Mesendoderm (in vitro differentiated cells): ENCODE data around the gene NCAPG2.
"Not testable (repeated sequence)": the region's sequence is repeated elsewhere in the genome, so short reads cannot be mapped to it uniquely, and the experiment has no call there.

Experiments used
- DNase-seq: peaks from one replicate; pipeline ENCODE4 v3.0.0; 2013
- H2AK5ac ChIP-seq: 2 replicates; pipeline ENCODE4 v1.6.1; 2013; ENCODE audit warnings: low read length, inconsistent platforms
- H2BK120ac ChIP-seq: 2 replicates; pipeline ENCODE4 v1.6.1; 2013; ENCODE audit warnings: low read depth, mild to moderate bottlenecking, low read length, moderate library complexity, mixed read lengths
- H2BK15ac ChIP-seq: replicated peaks from 2 replicates; pipeline ENCODE4 v1.6.1; 2013; ENCODE audit warnings: low read depth, mild to moderate bottlenecking, moderate library complexity
- H2BK5ac ChIP-seq: 2 replicates; pipeline ENCODE4 v1.6.1; 2013; ENCODE audit warnings: low read length, inconsistent platforms
- H3K18ac ChIP-seq: 2 replicates; pipeline ENCODE4 v1.6.1; 2013; ENCODE audit warnings: mild to moderate bottlenecking, low read length, mixed read lengths
- H3K23ac ChIP-seq: one replicate; pipeline ENCODE4 v1.6.1; 2013; ENCODE audit warnings: low read length
- H3K27ac ChIP-seq: 2 replicates; pipeline ENCODE4 v1.5.1; 2013; ENCODE audit warnings: low read depth, mild to moderate bottlenecking, inconsistent platforms, low read length, moderate library complexity
- H3K27me3 ChIP-seq: 2 replicates; pipeline ENCODE4 v1.6.1; 2013; ENCODE audit warnings: low read length, control low read depth, mild to moderate bottlenecking, inconsistent platforms; ENCODE audit not compliant: insufficient read depth, poor library complexity
- H3K36me3 ChIP-seq: 2 replicates; pipeline ENCODE4 v1.6.1; 2013; ENCODE audit warnings: low read length, inconsistent platforms; ENCODE audit not compliant: control insufficient read depth, insufficient read depth
- H3K4ac ChIP-seq: one replicate; pipeline ENCODE4 v1.6.1; 2013; ENCODE audit warnings: low read depth, mild to moderate bottlenecking, low read length, moderate library complexity
- H3K4me1 ChIP-seq: 2 replicates; pipeline ENCODE4 v1.6.1; 2013; ENCODE audit warnings: low read depth, low read length, inconsistent platforms; ENCODE audit not compliant: control insufficient read depth
- H3K4me2 ChIP-seq: 2 replicates; pipeline ENCODE4 v1.6.1; 2013; ENCODE audit warnings: low read length
- H3K4me3 ChIP-seq: 2 replicates; pipeline ENCODE4 v1.5.1; 2013; ENCODE audit warnings: mild to moderate bottlenecking, low read length
- H3K56ac ChIP-seq: one replicate; pipeline ENCODE4 v1.6.1; 2013; ENCODE audit warnings: low read length
- H3K79me1 ChIP-seq: 2 replicates; pipeline ENCODE4 v1.6.1; 2013; ENCODE audit warnings: low read length, inconsistent platforms
- H3K79me2 ChIP-seq: 2 replicates; pipeline ENCODE4 v1.6.1; 2013; ENCODE audit warnings: mild to moderate bottlenecking, low read length; ENCODE audit not compliant: control insufficient read depth, insufficient read depth
- H3K9ac ChIP-seq: 2 replicates; pipeline ENCODE4 v1.6.1; 2013; ENCODE audit warnings: low read length, inconsistent platforms
- H4K5ac ChIP-seq: one replicate; pipeline ENCODE4 v1.6.1; 2013; ENCODE audit warnings: low read length
- H4K8ac ChIP-seq: one replicate; pipeline ENCODE4 v1.6.1; 2013; ENCODE audit warnings: low read depth, mild to moderate bottlenecking, control low read depth, low read length, moderate library complexity
- WGBS: extraction: QIAGEN DNeasy Blood & Tissue Kit; methylation state at CpG from one replicate; pipeline ENCODE4 v1.1.7; 2013; ENCODE audit warnings: low lambda C conversion rate, missing lambda C conversion rate; ENCODE audit not compliant: insufficient coverage; ENCODE audit errors: extremely low coverage; 5-methylcytosine and 5-hydroxymethylcytosine counted together

NCAPG2 gene

GRCh38 chr7:158672975-158673374, 31.6 kb downstream of the NCAPG2 start:
- Histone ChIP-seq H3K27ac (no peak overlapping the region), H2BK120ac (no peak overlapping the region), H3K79me1 (peaks cover 1% of the 10 kb centered on the region), H3K4me2 (no peak overlapping the region), H3K4me1 (no peaks in the 10 kb centered on the region), H3K4me3 (no peak overlapping the region), H3K18ac (no peak overlapping the region), H2BK15ac (no peak overlapping the region), H4K5ac (no peak overlapping the region), H3K9ac (no peak overlapping the region), H3K36me3 (peaks cover 4% of the 10 kb centered on the region), H3K23ac (no peak overlapping the region), H2AK5ac (no peak overlapping the region), H3K4ac (no peak overlapping the region), H3K27me3 (no peaks in the 10 kb centered on the region), H3K56ac (no peak overlapping the region), H4K8ac (no peak overlapping the region), H2BK5ac (no peak overlapping the region), H3K79me2 (no peaks in the 10 kb centered on the region)
- DNase-seq: no peak
- no CpG with 5 or more reads among the region's 4 CpGs for WGBS

- H4K8ac ChIP-seq, H3K56ac ChIP-seq, H2BK5ac ChIP-seq, H3K79me2 ChIP-seq, H3K4me3 ChIP-seq, H3K27me3 ChIP-seq, DNase-seq, H3K27ac ChIP-seq, H3K4me2 ChIP-seq, H3K9ac ChIP-seq, H3K4me1 ChIP-seq, H2BK15ac ChIP-seq, H3K18ac ChIP-seq, H2BK120ac ChIP-seq, H3K36me3 ChIP-seq, H2AK5ac ChIP-seq, H3K79me1 ChIP-seq, H4K5ac ChIP-seq, H3K23ac ChIP-seq, H3K4ac ChIP-seq: not testable (repeated sequence)
- no CpG with 5 or more reads among the region's 8 CpGs for WGBS
Observed at GRCh38 chr7:158668086-158668485, 36.5 kb downstream of the NCAPG2 start.

GRCh38 chr7:158666966-158667678, 37.5 kb downstream of the NCAPG2 start:
- not testable (repeated sequence) for H2AK5ac ChIP-seq, H3K36me3 ChIP-seq, H4K5ac ChIP-seq, H3K27ac ChIP-seq, H3K79me1 ChIP-seq, H3K56ac ChIP-seq, H4K8ac ChIP-seq, H2BK15ac ChIP-seq, H3K4ac ChIP-seq, H3K4me1 ChIP-seq, H3K79me2 ChIP-seq, H3K4me3 ChIP-seq, H3K18ac ChIP-seq, H2BK120ac ChIP-seq, H3K9ac ChIP-seq, H3K27me3 ChIP-seq, H3K4me2 ChIP-seq, H2BK5ac ChIP-seq
- no CpG with 5 or more reads among the region's 24 CpGs for WGBS
- peak; percentile 47 for DNase-seq
- H3K23ac ChIP-seq: peak overlapping the region; percentile 9

GRCh38 chr7:158666401-158666800, 38.2 kb downstream of the NCAPG2 start:
- H3K36me3 ChIP-seq: peaks cover 7% of the 10 kb centered on the region
- no peak overlapping the region for H2BK120ac ChIP-seq

GRCh38 chr7:158664406-158664805, 40.2 kb downstream of the NCAPG2 start:
- whole genome bisulfite sequencing: no CpG with 5 or more reads among the region's 12 CpGs

More at GRCh38 chr7:158666401-158666800, 38.2 kb downstream of the NCAPG2 start:
- no peak overlapping the region for H4K8ac ChIP-seq
- no peak for DNase-seq
- no peak overlapping the region for H4K5ac ChIP-seq
- no peak overlapping the region for H3K27ac ChIP-seq
- H3K18ac ChIP-seq: no peak overlapping the region
- H3K9ac ChIP-seq: no peak overlapping the region
- H3K56ac ChIP-seq: no peak overlapping the region
- H3K4me3 ChIP-seq: no peak overlapping the region
- no peak overlapping the region for H2BK5ac ChIP-seq
- H3K27me3 ChIP-seq: no peaks in the 10 kb centered on the region
- no peak overlapping the region for H3K4ac ChIP-seq
- H3K4me1 ChIP-seq: no peaks in the 10 kb centered on the region
- H2AK5ac ChIP-seq: no peak overlapping the region
- no peak overlapping the region for H3K23ac ChIP-seq
- peaks cover 2% of the 10 kb centered on the region for H3K79me1 ChIP-seq
- no CpG with 5 or more reads among the region's 5 CpGs for WGBS
- H3K79me2 ChIP-seq: no peaks in the 10 kb centered on the region
- no peak overlapping the region for H3K4me2 ChIP-seq
- H2BK15ac ChIP-seq: no peak overlapping the region

GRCh38 chr7:158663428-158663741, 41.2 kb downstream of the NCAPG2 start:
- Histone ChIP-seq H3K4me1 (no peaks in the 10 kb centered on the region), H3K23ac (no peak overlapping the region), H3K18ac (no peak overlapping the region), H3K79me1 (peaks cover 2% of the 10 kb centered on the region), H4K8ac (no peak overlapping the region), H3K4me2 (no peak overlapping the region), H3K4me3 (no peak overlapping the region), H4K5ac (no peak overlapping the region), H3K36me3 (peaks cover 5% of the 10 kb centered on the region), H3K9ac (no peak overlapping the region), H3K27ac (no peak overlapping the region), H3K27me3 (no peaks in the 10 kb centered on the region), H3K4ac (no peak overlapping the region), H2BK5ac (no peak overlapping the region), H2AK5ac (no peak overlapping the region), H2BK120ac (no peak overlapping the region), H3K79me2 (no peaks in the 10 kb centered on the region), H3K56ac (no peak overlapping the region), H2BK15ac (no peak overlapping the region)
- no CpG with 5 or more reads among the region's 2 CpGs for whole genome bisulfite sequencing
- no peak for DNase-seq

More at GRCh38 chr7:158664406-158664805, 40.2 kb downstream of the NCAPG2 start:
- Histone ChIP-seq H3K4me2 (no peak overlapping the region), H2BK15ac (no peak overlapping the region), H3K4ac (no peak overlapping the region), H3K4me1 (no peaks in the 10 kb centered on the region), H3K23ac (no peak overlapping the region), H4K8ac (no peak overlapping the region), H3K36me3 (peaks cover 5% of the 10 kb centered on the region), H3K27me3 (no peaks in the 10 kb centered on the region), H2BK120ac (no peak overlapping the region), H3K79me2 (no peaks in the 10 kb centered on the region), H3K4me3 (no peak overlapping the region), H3K18ac (no peak overlapping the region), H3K27ac (no peak overlapping the region), H2BK5ac (no peak overlapping the region), H3K9ac (no peak overlapping the region), H3K56ac (no peak overlapping the region), H2AK5ac (no peak overlapping the region), H4K5ac (no peak overlapping the region), H3K79me1 (peaks cover 2% of the 10 kb centered on the region)
- DNase-seq: no peak
